Measurements from ENCODE around the gene LPO.
A peak's percentile ranks its signal among the peaks of the same experiment; 100 is the strongest.

LPO gene

DNA sequence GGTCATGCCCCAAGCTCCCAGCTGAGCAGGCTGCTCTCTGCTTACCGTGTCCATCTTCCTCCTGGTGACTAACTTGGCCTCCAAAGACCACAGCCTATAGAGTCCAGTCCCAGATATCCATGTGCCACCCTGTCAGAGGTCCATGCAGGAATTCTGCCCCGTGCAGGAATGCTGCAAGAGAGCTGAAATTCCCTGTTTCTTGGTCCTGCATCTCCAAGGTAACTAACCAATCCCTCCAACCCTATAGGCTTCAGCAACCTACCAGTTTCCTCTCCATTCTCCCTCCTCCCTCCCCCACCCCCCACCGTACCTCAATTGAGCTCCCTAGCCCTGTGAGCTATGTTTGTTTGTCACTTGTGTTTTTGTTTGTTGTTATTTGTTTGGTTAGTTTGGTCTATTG, 9.7 kb upstream of the LPO start:
- no peak overlapping the region for H3K4me3 ChIP-seq (replicated peaks; ENCODE audit: low read depth, low read length)
- no peak for TF ChIP-seq CTCF (IDR thresholded peaks at IDR 0.05; ENCODE audit: low read length, missing control alignments)
- DNase-seq (ENCODE audit: low read depth) = no peak

- H3K4me3 ChIP-seq (replicated peaks; ENCODE audit: low read depth, low read length) = no peak overlapping the region
- no peak for DNase-seq (ENCODE audit: low read depth)
- no peak for TF ChIP-seq CTCF (IDR thresholded peaks at IDR 0.05; ENCODE audit: low read length, missing control alignments)
These were observed 9.0 kb upstream of the LPO start for GRCh38 chr17:58229384-58229783.

- no peak overlapping the region for H3K4me3 ChIP-seq (replicated peaks; ENCODE audit: low read depth, low read length)
- no peak for TF ChIP-seq CTCF (IDR thresholded peaks at IDR 0.05; ENCODE audit: low read length, missing control alignments)
- no peak for DNase-seq (ENCODE audit: low read depth)
These were observed 8.5 kb upstream of the LPO start for GRCh38 chr17:58229881-58230280.

GRCh38 chr17:58231641-58232040, 6.7 kb upstream of the LPO start:
- TF ChIP-seq CTCF (IDR thresholded peaks at IDR 0.05; ENCODE audit: low read length, missing control alignments) = no peak
- H3K4me3 ChIP-seq (replicated peaks; ENCODE audit: low read depth, low read length) = no peak overlapping the region
- DNase-seq (ENCODE audit: low read depth) = no peak

GRCh38 chr17:58232707-58233156, 5.7 kb upstream of the LPO start:
- no peak for TF ChIP-seq CTCF (IDR thresholded peaks at IDR 0.05; ENCODE audit: low read length, missing control alignments)
- H3K4me3 ChIP-seq (replicated peaks; ENCODE audit: low read depth, low read length) = no peak overlapping the region
- DNase-seq (ENCODE audit: low read depth) = peak; percentile 88

DNA sequence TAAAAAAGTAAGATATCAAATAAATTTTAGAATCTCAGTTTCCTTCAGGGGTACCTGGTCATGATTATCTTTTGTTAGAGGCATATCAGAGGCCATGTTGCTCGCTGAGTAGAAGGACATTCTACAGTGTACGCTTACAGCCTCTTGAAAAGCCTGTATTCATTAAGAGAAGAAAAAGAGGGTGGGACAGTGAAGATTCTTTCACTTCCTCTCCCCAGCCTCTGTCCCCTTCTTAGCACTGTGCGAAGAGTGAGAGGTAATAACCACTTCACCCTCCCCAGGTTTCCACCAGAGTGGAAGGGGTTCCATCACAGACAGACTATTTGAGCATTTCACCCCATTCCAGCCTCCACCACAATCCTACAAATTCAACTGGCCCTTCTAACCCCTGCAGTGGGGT, 4.8 kb upstream of the LPO start:
- DNase-seq (ENCODE audit: low read depth) = no peak
- no peak for TF ChIP-seq CTCF (IDR thresholded peaks at IDR 0.05; ENCODE audit: low read length, missing control alignments)
- H3K4me3 ChIP-seq (replicated peaks; ENCODE audit: low read depth, low read length) = no peak overlapping the region

DNA sequence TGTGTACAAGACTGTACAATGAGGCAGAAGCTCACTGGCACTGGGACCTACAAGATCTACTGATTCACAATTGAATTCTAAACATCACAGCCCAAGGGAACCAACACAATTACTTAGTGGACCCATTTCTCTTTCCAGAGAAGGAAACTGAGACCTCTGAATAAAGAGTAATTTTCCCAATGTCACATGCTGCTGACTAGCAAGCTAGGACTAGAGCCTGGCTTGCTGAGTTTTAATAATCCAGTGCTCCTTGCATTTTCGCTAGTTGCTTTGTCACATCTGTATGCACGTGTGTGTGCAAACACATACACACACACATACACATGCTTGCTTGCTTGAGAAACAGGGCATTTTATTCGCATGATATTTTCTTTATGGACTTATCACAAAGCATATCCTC, 3.9 kb upstream of the LPO start:
- H3K4me3 ChIP-seq (replicated peaks; ENCODE audit: low read depth, low read length) = no peak overlapping the region
- no peak for DNase-seq (ENCODE audit: low read depth)
- TF ChIP-seq CTCF (IDR thresholded peaks at IDR 0.05; ENCODE audit: low read length, missing control alignments) = no peak
